HG02981 (cell line): ENCODE results near the gene RITA1.
"Not testable (repeated sequence)": the region's sequence is repeated elsewhere in the genome, so short reads cannot be mapped to it uniquely, and the experiment has no call there.

Experiments
- ATAC-seq: cut with Tn5 transposase; IDR thresholded peaks from one replicate; pipeline ENCODE4 v1.9.1; 2021; ENCODE audit warnings: mild to moderate bottlenecking, moderate library complexity; ENCODE audit not compliant: unreplicated experiment

RITA1 gene

GRCh38 chr12:113185180-113186032 is at the start of gene RITA1, which contains the start of gene DDX54:
RITA1 (plus strand) TSS chr12:113185721; CDS start chr12:113186747, 1,026 bp downstream.
DDX54 (minus strand) TSS chr12:113185478; CDS start chr12:113185451, 27 bp downstream.
- peak; percentile 39 for ATAC-seq

- no peak for ATAC-seq
Measured at GRCh38 chr12:113136128-113136989, 49.2 kb upstream of the RITA1 start.

GRCh38 chr12:113136990-113137511 is 48.5 kb upstream of the RITA1 start:
- no peak for ATAC-seq

GRCh38 chr12:113137861-113138783 is 47.4 kb upstream of the RITA1 start:
- no peak for ATAC-seq

GRCh38 chr12:113138826-113139225 is 46.7 kb upstream of the RITA1 start:
- no peak for ATAC-seq

GRCh38 chr12:113140706-113141105 is 44.8 kb upstream of the RITA1 start:
- no peak for ATAC-seq

GRCh38 chr12:113141716-113142115 is 43.8 kb upstream of the RITA1 start:
- ATAC-seq = not testable (repeated sequence)

- ATAC-seq = no peak
Measured at GRCh38 chr12:113142173-113142885, 43.2 kb upstream of the RITA1 start.

GRCh38 chr12:113142886-113143332 is 42.6 kb upstream of the RITA1 start:
- ATAC-seq = no peak

GRCh38 chr12:113143959-113144358 is 41.6 kb upstream of the RITA1 start:
- ATAC-seq = no peak

GRCh38 chr12:113144806-113145205 is 40.7 kb upstream of the RITA1 start:
- no peak for ATAC-seq

- no peak for ATAC-seq
Measured at GRCh38 chr12:113145720-113146551, 39.6 kb upstream of the RITA1 start.

- ATAC-seq = no peak
Measured at GRCh38 chr12:113146999-113147398, 38.5 kb upstream of the RITA1 start.

GRCh38 chr12:113149361-113150150 is 36.0 kb upstream of the RITA1 start, which contains the start of gene CFAP73:
CFAP73 (plus strand) TSS chr12:113149724; CDS start chr12:113149858, 134 bp downstream.
- no peak for ATAC-seq

- no peak for ATAC-seq
Measured at GRCh38 chr12:113151655-113152054, 33.9 kb upstream of the RITA1 start.

GRCh38 chr12:113152196-113152834 is 33.2 kb upstream of the RITA1 start:
- no peak for ATAC-seq
